HUES6 (cell line): ENCODE results near the gene ATP7A.
"Not testable (repeated sequence)": the region's sequence is repeated elsewhere in the genome, so short reads cannot be mapped to it uniquely, and the experiment has no call there.

Source experiments
- H3K27ac ChIP-seq: 2 replicates; pipeline ENCODE4 v1.7.0; 2013; ENCODE audit warnings: low read depth, mild to moderate bottlenecking, low read length, inconsistent platforms
- H3K27me3 ChIP-seq: 2 replicates; pipeline ENCODE4 v1.6.1; 2013; ENCODE audit warnings: low read length; ENCODE audit not compliant: control insufficient read depth, insufficient read depth
- H3K36me3 ChIP-seq: 2 replicates; pipeline ENCODE4 v1.6.1; 2013; ENCODE audit warnings: low read length; ENCODE audit not compliant: control insufficient read depth, insufficient read depth
- H3K4me1 ChIP-seq: 2 replicates; pipeline ENCODE4 v1.6.1; 2013; ENCODE audit warnings: low read length; ENCODE audit not compliant: control insufficient read depth, insufficient read depth
- H3K4me3 ChIP-seq: 2 replicates; pipeline ENCODE4 v1.5.1; 2013; ENCODE audit warnings: low read depth, low read length
- H3K9ac ChIP-seq: one replicate; pipeline ENCODE4 v1.6.1; 2013; ENCODE audit warnings: mild to moderate bottlenecking, low read length
- H3K9me3 ChIP-seq: 2 replicates; pipeline ENCODE4 v1.6.1; 2013; ENCODE audit warnings: low read depth, low read length; ENCODE audit not compliant: control insufficient read depth, insufficient read depth

ATP7A gene

DNA sequence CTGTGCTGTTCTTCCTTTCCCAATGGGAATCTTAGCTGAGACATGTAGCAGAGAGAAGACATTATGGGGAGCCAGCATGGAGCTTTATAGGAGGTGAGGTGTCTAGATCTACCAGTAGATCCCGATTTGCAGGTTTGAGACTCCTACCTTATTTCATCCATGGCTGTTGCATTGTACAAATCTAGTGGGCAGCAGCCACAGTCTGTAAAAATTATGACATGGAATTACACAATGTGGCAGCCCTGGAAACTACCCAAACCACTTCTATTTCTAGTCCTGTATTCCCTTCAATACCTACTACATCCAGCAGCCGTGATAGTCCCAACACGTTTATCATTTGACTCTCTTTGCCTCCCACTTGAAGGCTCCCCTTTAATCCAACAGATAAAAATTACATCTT, 8.1 kb downstream of the ATP7A start:
- H3K27me3 ChIP-seq = no peaks in the 10 kb centered on the region
- H3K36me3 ChIP-seq = no peaks in the 10 kb centered on the region
- H3K4me3 ChIP-seq = no peak overlapping the region
- no peak overlapping the region for H3K27ac ChIP-seq
- no peaks in the 10 kb centered on the region for H3K4me1 ChIP-seq
- no peak overlapping the region for H3K9ac ChIP-seq
- peaks cover 11% of the 10 kb centered on the region; the same call in 1 of the 2 replicates for H3K9me3 ChIP-seq

DNA sequence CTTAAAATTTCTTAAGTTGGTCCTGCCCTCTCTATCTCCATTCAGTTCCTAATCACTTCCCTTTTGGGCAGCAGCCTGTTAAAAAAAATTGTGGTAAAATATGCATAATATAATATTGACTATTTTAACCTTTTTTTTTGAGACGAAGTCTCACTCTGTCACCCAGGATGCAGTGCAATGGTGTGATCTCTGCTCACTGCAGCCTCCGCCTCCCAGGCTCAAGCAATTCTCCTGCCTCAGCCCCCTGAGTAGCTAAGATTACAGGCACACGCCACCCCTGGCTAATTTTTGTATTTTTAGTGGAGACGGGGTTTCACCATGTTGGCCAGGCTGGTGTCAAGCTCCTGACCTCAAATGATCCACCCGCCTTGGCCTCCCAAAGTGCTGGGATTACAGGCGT, 8.9 kb downstream of the ATP7A start:
- not testable (repeated sequence) for H3K4me3 ChIP-seq, H3K4me1 ChIP-seq, H3K27ac ChIP-seq, H3K36me3 ChIP-seq, H3K9ac ChIP-seq, H3K27me3 ChIP-seq
- peaks cover 11% of the 10 kb centered on the region; the same call in 1 of the 2 replicates for H3K9me3 ChIP-seq

DNA sequence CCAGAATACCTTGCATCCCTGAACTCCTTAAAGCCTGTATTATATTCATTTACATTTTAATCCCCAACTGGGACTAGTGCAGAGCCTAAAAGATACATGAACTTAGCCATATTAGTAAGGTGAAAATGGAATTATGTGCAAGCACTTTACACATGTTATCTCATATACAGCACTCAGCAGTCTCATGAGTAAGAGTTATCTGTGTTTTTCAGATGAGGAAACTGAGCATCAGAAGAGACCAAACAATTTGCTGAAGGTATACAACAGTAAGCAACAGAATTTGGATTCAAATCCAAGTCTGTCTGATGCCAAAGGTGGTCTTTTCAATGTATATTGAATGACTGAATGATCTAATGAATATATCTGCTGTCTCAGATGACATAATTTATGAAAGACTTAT, 12.3 kb downstream of the ATP7A start:
- Histone ChIP-seq H3K9ac (no peak overlapping the region), H3K4me1 (no peaks in the 10 kb centered on the region), H3K4me3 (no peak overlapping the region), H3K27me3 (no peaks in the 10 kb centered on the region), H3K27ac (no peak overlapping the region), H3K9me3 (peaks cover 11% of the 10 kb centered on the region; the same call in 1 of the 2 replicates), H3K36me3 (no peaks in the 10 kb centered on the region)

DNA sequence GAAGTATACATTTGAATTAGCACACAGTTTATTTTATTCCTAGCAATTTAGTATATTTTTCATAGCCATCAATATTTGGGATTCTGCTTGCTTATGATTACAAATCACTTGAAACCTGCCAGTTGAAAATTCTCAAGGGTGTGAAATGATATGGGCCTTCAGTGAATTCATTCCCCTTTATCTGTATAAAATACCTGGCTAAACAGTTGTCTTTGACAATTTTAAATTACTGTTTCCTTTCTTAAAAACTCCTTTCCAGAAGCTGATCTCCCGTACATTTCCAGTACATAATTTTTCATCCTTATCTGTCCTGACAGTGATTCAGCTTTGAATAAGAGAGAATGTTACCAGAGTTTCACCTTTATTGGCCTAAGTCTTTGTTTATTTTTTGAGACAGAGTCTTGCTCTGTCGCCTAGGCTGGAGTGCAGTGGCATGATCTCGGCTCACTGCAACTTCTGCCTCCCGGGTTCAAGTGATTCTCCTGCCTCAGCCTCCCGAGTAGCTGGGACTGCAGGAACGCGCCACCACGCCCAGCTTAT, 13.9 kb downstream of the ATP7A start:
- no peaks in the 10 kb centered on the region for H3K36me3 ChIP-seq
- H3K4me3 ChIP-seq = no peak overlapping the region
- no peaks in the 10 kb centered on the region for H3K27me3 ChIP-seq
- H3K4me1 ChIP-seq = no peaks in the 10 kb centered on the region
- peaks cover 16% of the 10 kb centered on the region; the same call in 1 of the 2 replicates for H3K9me3 ChIP-seq
- no peak overlapping the region for H3K9ac ChIP-seq
- no peak overlapping the region for H3K27ac ChIP-seq

DNA sequence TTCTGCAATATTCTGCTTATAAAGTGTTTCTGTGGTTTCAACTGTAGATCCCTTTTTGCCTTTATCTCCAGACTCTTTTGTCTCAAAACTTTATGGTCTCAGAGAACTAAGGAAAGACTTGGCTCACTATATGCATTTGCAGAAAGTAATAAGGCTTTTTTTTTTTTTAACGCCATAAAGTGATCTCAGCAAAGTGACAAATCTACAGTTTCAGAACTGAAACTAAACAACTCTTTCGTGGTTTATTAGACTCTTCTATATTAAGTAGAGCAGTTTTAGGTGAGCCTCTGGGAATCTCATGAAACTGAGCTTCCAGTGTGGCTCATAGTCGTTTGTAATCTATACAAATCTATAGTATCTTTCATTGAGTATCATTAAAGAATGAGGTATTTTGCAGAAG, 15.3 kb downstream of the ATP7A start:
- no peaks in the 10 kb centered on the region for H3K4me1 ChIP-seq
- no peak overlapping the region for H3K9ac ChIP-seq
- H3K4me3 ChIP-seq = no peak overlapping the region
- H3K36me3 ChIP-seq = no peaks in the 10 kb centered on the region
- H3K9me3 ChIP-seq = peaks cover 21% of the 10 kb centered on the region; the same call in 1 of the 2 replicates
- no peaks in the 10 kb centered on the region for H3K27me3 ChIP-seq
- no peak overlapping the region for H3K27ac ChIP-seq

DNA sequence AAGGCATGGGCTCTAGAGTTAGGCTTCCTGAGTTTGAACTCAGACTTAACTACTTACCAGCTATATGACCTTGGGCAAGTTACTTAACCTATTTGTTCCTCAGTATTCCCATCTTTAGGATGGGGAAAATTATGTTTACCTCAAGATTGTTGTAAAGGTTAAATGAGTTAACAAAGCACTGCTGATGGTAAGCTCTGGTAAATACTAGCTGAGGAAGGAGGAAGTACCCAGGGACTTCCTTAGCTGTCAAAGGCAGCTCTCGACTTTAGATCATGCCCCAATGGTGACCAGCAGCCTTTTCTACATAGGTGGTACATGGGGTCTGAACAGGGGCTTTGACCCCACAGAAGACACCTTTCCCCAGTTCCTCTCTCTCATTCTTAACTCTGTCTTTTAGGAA, 20.1 kb downstream of the ATP7A start:
- H3K4me3 ChIP-seq = no peak overlapping the region
- H3K27ac ChIP-seq = no peak overlapping the region
- no peak overlapping the region for H3K9ac ChIP-seq
- H3K4me1 ChIP-seq = no peaks in the 10 kb centered on the region
- no peaks in the 10 kb centered on the region for H3K27me3 ChIP-seq
- H3K9me3 ChIP-seq = peaks cover 25% of the 10 kb centered on the region
- H3K36me3 ChIP-seq = no peaks in the 10 kb centered on the region

DNA sequence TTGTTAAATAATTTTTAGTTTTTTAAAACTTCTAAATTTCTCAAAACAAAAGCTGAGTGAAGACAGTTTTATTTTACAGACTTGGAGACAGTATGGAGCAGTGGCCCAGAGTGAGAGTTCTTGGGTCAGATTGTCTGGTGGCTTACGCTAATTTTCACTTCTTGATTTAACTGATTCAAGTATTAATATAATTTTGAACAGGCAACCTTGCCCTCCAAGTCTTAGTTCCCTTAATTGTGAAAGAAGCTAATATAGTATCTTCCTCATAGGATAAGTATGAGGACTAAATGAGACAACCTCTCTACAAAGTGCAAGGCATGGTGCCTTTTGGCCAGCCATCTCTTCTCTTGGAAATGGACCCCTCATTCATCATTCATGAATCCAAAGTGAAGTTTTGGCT, 25.4 kb downstream of the ATP7A start:
- no peak overlapping the region for H3K27ac ChIP-seq
- H3K4me1 ChIP-seq = no peaks in the 10 kb centered on the region
- H3K27me3 ChIP-seq = no peaks in the 10 kb centered on the region
- no peak overlapping the region for H3K9ac ChIP-seq
- H3K9me3 ChIP-seq = peaks cover 12% of the 10 kb centered on the region
- H3K36me3 ChIP-seq = no peaks in the 10 kb centered on the region
- H3K4me3 ChIP-seq = no peak overlapping the region

DNA sequence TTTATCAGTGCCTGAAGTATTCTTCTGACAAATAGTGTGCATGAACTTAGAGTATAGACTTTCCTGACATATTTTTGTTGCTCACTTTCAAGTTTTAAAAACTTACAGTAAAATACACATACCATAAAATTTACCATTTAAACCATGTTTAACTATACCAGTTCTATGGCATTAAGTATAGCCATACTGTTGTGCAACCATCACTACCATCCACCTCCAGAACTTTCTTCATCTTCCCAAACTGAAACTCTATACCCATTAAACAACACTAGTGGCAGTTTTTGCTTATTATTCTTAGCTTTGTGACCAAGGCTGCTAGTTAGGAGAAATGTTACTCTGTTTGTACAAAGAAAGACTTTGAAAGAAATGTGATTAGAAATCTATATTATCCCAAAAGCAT, 25.8 kb downstream of the ATP7A start:
- Histone ChIP-seq H3K9ac (no peak overlapping the region), H3K36me3 (no peaks in the 10 kb centered on the region), H3K4me1 (no peaks in the 10 kb centered on the region), H3K9me3 (peaks cover 12% of the 10 kb centered on the region), H3K4me3 (no peak overlapping the region), H3K27me3 (no peaks in the 10 kb centered on the region), H3K27ac (no peak overlapping the region)

DNA sequence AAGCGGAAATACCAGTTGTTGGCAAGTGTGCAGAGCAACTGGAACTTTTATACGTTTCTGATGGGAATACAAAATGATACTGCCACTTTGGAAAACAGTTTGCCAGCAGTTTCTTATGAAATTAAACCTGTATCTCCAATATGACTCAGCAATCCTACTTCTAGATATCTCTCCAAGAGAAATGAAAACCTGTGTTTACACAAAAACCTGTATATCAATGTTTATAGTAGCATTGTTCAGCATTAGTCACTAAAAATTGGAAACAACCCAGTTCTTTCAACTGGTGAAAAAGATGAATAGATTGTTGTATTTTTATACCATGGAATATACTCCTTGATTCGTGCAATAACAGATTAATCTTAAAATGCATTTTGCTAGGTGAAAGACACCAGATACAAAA, 26.8 kb downstream of the ATP7A start:
- no peaks in the 10 kb centered on the region for H3K4me1 ChIP-seq
- no peak overlapping the region for H3K9ac ChIP-seq
- H3K27ac ChIP-seq = no peak overlapping the region
- H3K36me3 ChIP-seq = no peaks in the 10 kb centered on the region
- peaks cover 12% of the 10 kb centered on the region for H3K9me3 ChIP-seq
- H3K4me3 ChIP-seq = no peak overlapping the region
- no peaks in the 10 kb centered on the region for H3K27me3 ChIP-seq

DNA sequence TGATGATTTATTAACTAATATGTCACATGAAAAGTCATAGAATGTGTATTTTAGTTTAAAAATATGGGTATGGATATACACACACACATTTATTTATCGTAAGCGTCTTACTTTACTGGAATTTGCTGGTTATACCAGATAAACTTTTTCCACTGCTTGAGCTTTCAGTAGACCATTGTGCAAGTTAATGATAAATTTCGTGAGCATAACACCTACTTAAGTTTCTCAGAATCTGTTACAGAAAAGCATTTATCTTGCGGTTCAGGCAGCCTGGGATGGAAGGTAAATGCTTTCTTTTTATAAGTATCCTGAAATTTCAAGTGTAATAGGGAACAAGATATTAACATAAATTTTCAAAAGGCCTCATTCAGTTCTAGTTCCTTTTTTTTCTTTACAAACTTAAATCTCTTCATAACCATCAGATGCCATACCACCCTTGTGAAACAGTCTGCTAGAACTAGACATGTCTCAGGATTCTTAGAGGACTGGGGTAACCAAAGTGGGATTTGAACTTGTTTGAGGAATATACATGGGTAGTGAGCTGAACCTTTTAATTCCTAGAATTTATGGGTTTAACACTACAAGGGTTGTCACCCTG, 27.7 kb downstream of the ATP7A start:
- H3K27ac ChIP-seq = no peak overlapping the region
- no peaks in the 10 kb centered on the region for H3K27me3 ChIP-seq
- H3K9me3 ChIP-seq = peaks cover 5% of the 10 kb centered on the region; the same call in 1 of the 2 replicates
- no peak overlapping the region for H3K4me3 ChIP-seq
- no peaks in the 10 kb centered on the region for H3K36me3 ChIP-seq
- H3K4me1 ChIP-seq = no peaks in the 10 kb centered on the region
- H3K9ac ChIP-seq = no peak overlapping the region

DNA sequence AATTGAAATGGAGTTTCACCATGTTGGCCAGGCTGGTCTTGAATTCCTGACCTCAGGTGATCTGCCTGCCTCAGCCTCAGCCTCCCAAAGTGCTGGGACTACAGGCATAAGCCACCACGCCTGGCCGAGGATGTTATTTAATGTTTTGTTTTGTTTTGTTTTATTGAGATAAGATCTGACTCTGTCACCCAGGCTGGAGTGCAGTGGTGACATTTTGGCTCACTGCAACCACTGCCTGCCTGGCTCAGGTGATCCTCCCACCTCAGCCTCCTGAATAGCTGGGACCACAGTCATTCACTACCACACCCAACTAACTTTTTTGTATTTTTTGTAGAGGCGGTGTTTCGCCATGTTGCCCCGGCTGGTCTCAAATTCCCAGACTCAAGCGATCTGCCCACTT, 34.5 kb downstream of the ATP7A start:
- H3K4me3 ChIP-seq = not testable (repeated sequence)

More for the DNA sequence above, 34.5 kb downstream of the ATP7A start:
- not testable (repeated sequence) for H3K27ac ChIP-seq, H3K27me3 ChIP-seq, H3K36me3 ChIP-seq, H3K9me3 ChIP-seq, H3K4me1 ChIP-seq, H3K9ac ChIP-seq
